Activated CD4-positive, alpha-beta memory T cell treated with anti-CD3 and anti-CD28 coated beads for 36 hours (primary cell): ENCODE data around the gene SSH3. TPM values are rescaled to one million over a fixed set of nuclear protein-coding genes. Genes with fewer than 3 reads are reported as not detected.

Source experiments
- CTCF ChIA-PET: fragments of 350-600 bp; sonication (Branson Sonifier 250); formaldehyde crosslinking; loops from one replicate; lab custom pipeline; 2021; ENCODE audit warnings: antibody characterized with exemption, inconsistent platforms; lab: Charles Lee
- POLR2A ChIA-PET: fragments of 350-600 bp; sonication (Branson Sonifier 250); formaldehyde crosslinking; loops from one replicate; lab custom pipeline; 2021; ENCODE audit warnings: antibody characterized with exemption; lab: Charles Lee
- DNase-seq: peaks from one replicate; pipeline ENCODE4 v3.0.0-alpha.2; 2020
- H3K27ac Mint-ChIP-seq: one replicate; pipeline ENCODE4 v1.8.0; 2021; ENCODE audit warnings: mixed read lengths
- H3K27me3 Mint-ChIP-seq: one replicate; pipeline ENCODE4 v1.8.0; 2021; ENCODE audit warnings: mixed read lengths
- H3K36me3 Mint-ChIP-seq: one replicate; pipeline ENCODE4 v1.8.0; 2021; ENCODE audit warnings: mixed read lengths
- H3K4me1 Mint-ChIP-seq: one replicate; pipeline ENCODE4 v1.8.0; 2021; ENCODE audit warnings: low read depth, mixed read lengths
- H3K4me3 Mint-ChIP-seq: one replicate; pipeline ENCODE4 v1.8.0; 2021; ENCODE audit warnings: mild to moderate bottlenecking, mixed read lengths
- H3K9me3 Mint-ChIP-seq: one replicate; pipeline ENCODE4 v1.8.0; 2021; ENCODE audit warnings: mixed read lengths
- intact Hi-C: fragments of 100-400 bp; cut with micrococcal nuclease; formaldehyde crosslinking; loops from one replicate; pipeline ENCODE4 v1.15.1; 2023
- total RNA-seq, 2 experiments: library from RNA; stranded (reverse); gene quantifications; one replicate each; pipeline ENCODE4 v1.2.3, GENCODE V29; 2021

The SSH3 gene
- total RNA-seq, 2 experiments from 2014 or later, result 14.9 to 19.4 TPM

DNA sequence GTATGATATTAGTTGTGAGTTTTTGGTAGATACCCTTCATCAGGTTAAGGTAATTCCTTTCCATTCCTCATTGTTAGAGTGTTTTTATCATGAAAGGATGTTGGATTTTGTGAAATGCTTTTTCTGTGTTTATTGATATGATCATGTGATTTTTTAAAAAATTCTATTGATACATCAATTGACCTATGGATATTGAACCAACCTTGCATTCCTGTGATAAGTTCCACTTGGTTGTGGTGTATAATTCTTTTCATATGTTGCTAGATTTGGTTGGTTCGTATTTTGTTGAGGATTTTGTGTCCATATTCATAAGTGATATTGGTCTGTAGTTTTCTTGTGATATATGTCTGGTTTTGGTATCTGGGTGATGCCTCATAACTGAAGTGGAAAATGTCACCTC is 7.5 kb upstream of the SSH3 start:
- H3K4me1 Mint-ChIP-seq, result peaks cover 38% of the 10 kb centered on the region
- H3K9me3 Mint-ChIP-seq, result peaks cover 13% of the 10 kb centered on the region
- no peaks in the 10 kb centered on the region for H3K27me3 Mint-ChIP-seq
- DNase-seq, result no peak
- POLR2A ChIA-PET, result interaction anchor here (0.6 kb wide), 1 partner anchor 36 kb away, joined by 4 read pairs; no protein-coding TSS in a partner anchor
- CTCF ChIA-PET, result interaction anchor here (1.1 to 1.4 kb wide), 2 partner anchors 21 to 22 kb away, joined by 3 read pairs; no protein-coding TSS in a partner anchor
- no peak overlapping the region for H3K4me3 Mint-ChIP-seq
- H3K27ac Mint-ChIP-seq, result no peak overlapping the region
- H3K36me3 Mint-ChIP-seq, result peaks cover 54% of the 10 kb centered on the region
- intact Hi-C loops, result no loop called here

DNA sequence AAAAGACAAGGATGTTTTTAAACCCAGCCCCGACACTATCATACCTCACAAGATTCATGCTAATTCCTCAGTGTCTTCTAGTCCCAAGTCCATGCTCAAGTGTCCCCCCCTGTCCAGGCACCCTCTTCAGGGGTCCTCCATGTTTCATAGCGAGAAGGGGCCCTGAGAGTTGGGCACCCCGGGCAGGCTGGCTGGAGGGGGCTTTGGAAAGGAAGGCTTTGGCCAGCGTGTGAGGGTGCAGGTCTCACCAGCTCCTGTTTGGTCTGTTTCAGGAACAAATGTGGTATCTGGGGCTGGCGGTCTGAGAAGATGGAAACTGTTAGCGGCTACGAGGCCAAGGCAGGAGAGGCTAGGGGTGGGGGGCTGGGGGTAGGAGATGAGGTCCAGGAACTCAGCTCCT is 4.5 kb upstream of the SSH3 start:
- ChIA-PET CTCF (interaction anchor here (1.0 to 1.6 kb wide), 4 partner anchors 18 to 84 kb away, joined by 3 to 8 read pairs (median 6); no protein-coding TSS in a partner anchor), POLR2A (interaction anchor here (0.6 to 1.6 kb wide), 3 partner anchors 28 to 96 kb away, joined by 3 to 5 read pairs (median 3); no protein-coding TSS in a partner anchor)
- no peak overlapping the region for H3K4me3 Mint-ChIP-seq
- H3K36me3 Mint-ChIP-seq, result peaks cover 48% of the 10 kb centered on the region
- no peak for DNase-seq
- H3K27me3 Mint-ChIP-seq, result no peaks in the 10 kb centered on the region
- no peak overlapping the region for H3K27ac Mint-ChIP-seq
- intact Hi-C loops, result no loop called here
- peaks cover 15% of the 10 kb centered on the region for H3K4me1 Mint-ChIP-seq
- H3K9me3 Mint-ChIP-seq, result peaks cover 13% of the 10 kb centered on the region

DNA sequence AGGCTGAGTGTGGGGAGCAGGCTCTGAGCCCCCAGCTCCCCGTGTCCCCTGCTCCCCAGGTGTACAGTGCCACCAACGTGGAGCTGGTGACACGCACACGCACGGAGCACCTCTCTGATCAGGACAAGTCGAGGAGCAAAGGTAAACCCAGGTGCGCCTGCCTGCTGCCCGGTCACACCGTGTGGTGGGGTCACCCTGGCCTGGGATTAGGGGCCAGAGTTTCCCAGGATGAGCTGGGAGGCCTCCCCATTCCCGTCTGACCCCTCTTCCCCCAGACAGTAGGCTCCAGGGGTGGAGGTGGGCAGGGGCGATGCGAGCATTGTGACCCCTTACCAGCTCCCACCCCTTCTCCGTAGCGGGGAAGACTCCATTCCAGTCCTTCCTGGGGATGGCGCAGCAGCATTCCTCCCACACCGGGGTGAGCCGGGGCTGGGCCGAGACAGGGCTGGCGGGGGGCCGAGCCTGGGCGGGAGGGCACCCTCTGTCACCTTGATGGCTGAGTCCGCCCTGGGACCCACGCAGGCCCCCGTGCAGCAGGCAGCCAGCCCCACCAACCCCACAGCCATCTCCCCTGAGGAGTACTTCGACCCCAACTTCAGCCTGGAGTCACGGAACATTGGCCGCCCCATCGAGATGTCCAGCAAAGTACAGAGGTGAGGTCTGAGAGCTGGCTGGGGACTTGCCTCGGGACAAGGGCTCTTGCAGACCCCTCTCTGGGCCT is 3.7 kb upstream of the SSH3 start:
- H3K4me3 Mint-ChIP-seq, result no peak overlapping the region
- ChIA-PET CTCF (interaction anchor here (1.5 to 1.6 kb wide), 2 partner anchors 18 to 83 kb away, joined by 7 to 8 read pairs; no protein-coding TSS in a partner anchor), POLR2A (interaction anchor here (1.6 kb wide), 1 partner anchor 32 kb away, joined by 3 read pairs; no protein-coding TSS in a partner anchor)
- H3K9me3 Mint-ChIP-seq, result peaks cover 13% of the 10 kb centered on the region
- no peak for DNase-seq
- H3K36me3 Mint-ChIP-seq, result peaks cover 45% of the 10 kb centered on the region
- peaks cover 14% of the 10 kb centered on the region for H3K4me1 Mint-ChIP-seq
- intact Hi-C loops, result no loop called here
- H3K27me3 Mint-ChIP-seq, result no peaks in the 10 kb centered on the region
- no peak overlapping the region for H3K27ac Mint-ChIP-seq

DNA sequence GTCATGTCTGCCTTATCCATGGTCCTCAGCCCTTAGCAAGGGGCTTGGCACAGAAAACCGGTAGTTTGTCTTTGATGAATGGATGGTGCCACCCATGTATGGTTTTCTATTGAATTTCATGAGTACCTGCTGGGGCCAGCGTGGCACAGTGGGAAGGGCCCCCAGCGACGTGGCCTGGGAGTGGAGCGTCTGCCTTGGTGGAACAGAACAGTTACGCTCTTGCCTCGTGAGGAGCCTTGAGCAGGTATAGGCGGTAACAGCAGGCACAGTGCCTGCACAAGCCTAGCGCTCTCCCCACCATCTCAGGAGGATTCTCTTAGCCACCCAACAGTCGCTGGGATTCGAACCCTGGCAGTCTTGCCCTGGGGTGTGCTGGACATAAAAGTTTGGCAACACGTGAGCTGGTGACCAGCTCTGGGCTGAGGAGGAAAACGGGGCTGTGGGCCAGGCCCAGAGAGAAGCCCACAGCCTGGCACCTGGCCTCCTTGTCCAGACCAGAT is 3.0 kb upstream of the SSH3 start:
- Mint-ChIP-seq H3K4me3 (no peak overlapping the region), H3K4me1 (peaks cover 17% of the 10 kb centered on the region), H3K27me3 (no peaks in the 10 kb centered on the region), H3K27ac (no peak overlapping the region), H3K9me3 (peaks cover 13% of the 10 kb centered on the region), H3K36me3 (peaks cover 40% of the 10 kb centered on the region)
- DNase-seq, result no peak
- CTCF ChIA-PET, result interaction anchor here (1.3 kb wide), 1 partner anchor 17 kb away, joined by 4 read pairs; no protein-coding TSS in a partner anchor
- POLR2A ChIA-PET, result interaction anchor here (0.9 kb wide), 1 partner anchor 13 kb away, joined by 3 read pairs; no protein-coding TSS in a partner anchor
- intact Hi-C loops, result no loop called here

DNA sequence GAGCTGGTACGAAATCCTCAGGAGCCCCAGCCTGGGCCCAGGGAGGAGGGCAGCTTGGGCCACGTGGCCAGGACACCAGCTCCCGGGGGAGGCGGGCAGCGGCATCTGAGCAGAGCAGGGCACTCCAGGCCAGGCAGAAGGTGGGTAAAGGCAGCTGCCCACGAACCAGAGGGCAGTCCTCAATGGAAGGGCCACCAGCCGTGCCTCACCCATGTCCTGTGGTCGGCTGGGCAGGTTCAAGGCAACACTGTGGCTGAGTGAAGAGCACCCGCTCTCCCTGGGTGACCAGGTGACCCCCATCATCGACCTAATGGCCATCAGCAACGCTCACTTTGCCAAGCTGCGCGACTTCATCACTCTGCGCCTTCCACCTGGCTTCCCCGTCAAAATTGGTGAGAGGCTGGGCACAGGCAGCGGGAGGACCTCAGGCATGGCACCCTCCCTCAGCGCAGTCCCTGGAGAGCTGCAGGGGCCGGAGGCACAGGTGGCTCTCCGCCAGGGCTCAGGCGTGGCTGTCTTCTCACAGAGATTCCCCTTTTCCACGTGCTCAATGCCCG is 2.5 kb upstream of the SSH3 start:
- Mint-ChIP-seq H3K27ac (no peak overlapping the region), H3K4me3 (no peak overlapping the region), H3K4me1 (peaks cover 17% of the 10 kb centered on the region), H3K27me3 (no peaks in the 10 kb centered on the region), H3K9me3 (peaks cover 11% of the 10 kb centered on the region), H3K36me3 (peaks cover 36% of the 10 kb centered on the region)
- no peak for DNase-seq
- intact Hi-C loops, result no loop called here
- ChIA-PET CTCF (interaction anchor here (1.3 kb wide), 1 partner anchor 17 kb away, joined by 4 read pairs; no protein-coding TSS in a partner anchor), POLR2A (interaction anchor here (0.9 kb wide), 1 partner anchor 14 kb away, joined by 3 read pairs; no protein-coding TSS in a partner anchor)

DNA sequence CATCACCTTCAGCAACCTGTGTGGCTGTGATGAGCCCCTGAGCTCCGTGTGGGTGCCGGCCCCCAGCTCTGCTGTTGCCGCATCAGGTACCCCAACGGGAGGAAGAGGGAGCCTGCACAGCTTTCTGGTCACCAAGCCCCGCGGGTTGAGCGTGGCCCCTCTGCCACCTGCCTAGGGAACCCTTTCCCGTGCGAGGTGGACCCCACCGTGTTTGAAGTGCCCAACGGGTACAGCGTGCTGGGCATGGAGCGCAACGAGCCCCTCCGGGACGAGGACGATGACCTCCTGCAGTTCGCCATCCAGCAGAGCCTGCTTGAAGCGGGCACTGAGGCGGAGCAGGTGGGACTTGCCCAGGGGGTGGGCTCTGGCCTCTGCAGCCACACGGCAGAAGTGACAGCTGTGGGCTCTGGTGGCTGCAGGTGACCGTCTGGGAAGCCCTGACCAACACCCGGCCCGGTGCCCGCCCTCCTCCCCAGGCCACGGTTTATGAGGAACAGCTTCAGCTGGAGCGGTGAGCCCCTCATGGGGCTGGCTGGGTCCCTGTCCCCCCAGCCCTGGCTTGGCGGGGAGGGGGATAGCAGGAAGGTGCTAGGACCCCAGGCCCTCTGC is 1.9 kb upstream of the SSH3 start:
- ChIA-PET POLR2A (interaction anchor here (0.9 to 2.2 kb wide), 3 partner anchors 13 to 23 kb away, joined by 3 to 13 read pairs (median 8); partner anchors contain the start of gene ANKRD13D), CTCF (interaction anchor here (1.3 kb wide), 1 partner anchor 16 kb away, joined by 4 read pairs; no protein-coding TSS in a partner anchor)
- H3K9me3 Mint-ChIP-seq, result peaks cover 5% of the 10 kb centered on the region
- H3K36me3 Mint-ChIP-seq, result peaks cover 30% of the 10 kb centered on the region
- H3K27ac Mint-ChIP-seq, result no peak overlapping the region
- no peak for DNase-seq
- H3K4me1 Mint-ChIP-seq, result peaks cover 14% of the 10 kb centered on the region
- no peaks in the 10 kb centered on the region for H3K27me3 Mint-ChIP-seq
- intact Hi-C loops, result no loop called here
- no peak overlapping the region for H3K4me3 Mint-ChIP-seq

DNA sequence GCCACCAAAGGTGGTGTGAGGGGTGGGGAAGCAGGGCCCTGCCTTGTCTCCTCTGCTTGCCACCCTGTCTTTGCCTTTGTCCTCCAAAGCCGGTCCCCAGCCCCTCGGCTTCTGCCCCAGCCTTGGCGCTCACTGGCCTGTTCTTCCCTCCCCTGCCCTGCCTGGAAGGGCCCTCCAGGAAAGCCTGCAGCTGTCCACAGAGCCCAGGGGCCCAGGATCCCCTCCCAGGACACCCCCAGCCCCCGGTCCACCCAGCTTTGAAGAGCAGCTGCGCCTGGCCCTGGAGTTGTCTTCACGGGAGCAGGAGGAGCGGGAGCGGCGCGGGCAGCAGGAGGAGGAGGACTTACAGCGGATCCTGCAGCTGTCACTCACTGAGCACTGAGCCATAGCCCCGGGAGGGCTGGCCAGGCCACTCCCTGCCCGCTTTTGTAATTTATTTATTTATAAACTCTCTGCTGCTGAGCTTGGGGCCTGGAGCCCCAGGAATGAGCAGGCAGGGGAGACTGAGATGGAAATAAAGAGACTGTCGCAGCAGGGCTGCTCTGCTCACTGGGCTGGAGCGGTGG is 1.3 kb upstream of the SSH3 start:
- H3K27ac Mint-ChIP-seq, result no peak overlapping the region
- H3K36me3 Mint-ChIP-seq, result peaks cover 24% of the 10 kb centered on the region
- DNase-seq, result peak; percentile 9
- peaks cover 14% of the 10 kb centered on the region for H3K4me1 Mint-ChIP-seq
- ChIA-PET CTCF (interaction anchor here (1.3 to 3.1 kb wide), 2 partner anchors 30 to 39 kb away, joined by 3 to 15 read pairs; no protein-coding TSS in a partner anchor), POLR2A (interaction anchor here (1.0 to 2.2 kb wide), 5 partner anchors 8 to 48 kb away, joined by 3 to 13 read pairs (median 6); partner anchors contain the start of gene ANKRD13D)
- H3K4me3 Mint-ChIP-seq, result peak overlapping the region; percentile 39
- intact Hi-C loops, result no loop called here
- no peaks in the 10 kb centered on the region for H3K27me3 Mint-ChIP-seq
- peaks cover under 1% of the 10 kb centered on the region for H3K9me3 Mint-ChIP-seq

DNA sequence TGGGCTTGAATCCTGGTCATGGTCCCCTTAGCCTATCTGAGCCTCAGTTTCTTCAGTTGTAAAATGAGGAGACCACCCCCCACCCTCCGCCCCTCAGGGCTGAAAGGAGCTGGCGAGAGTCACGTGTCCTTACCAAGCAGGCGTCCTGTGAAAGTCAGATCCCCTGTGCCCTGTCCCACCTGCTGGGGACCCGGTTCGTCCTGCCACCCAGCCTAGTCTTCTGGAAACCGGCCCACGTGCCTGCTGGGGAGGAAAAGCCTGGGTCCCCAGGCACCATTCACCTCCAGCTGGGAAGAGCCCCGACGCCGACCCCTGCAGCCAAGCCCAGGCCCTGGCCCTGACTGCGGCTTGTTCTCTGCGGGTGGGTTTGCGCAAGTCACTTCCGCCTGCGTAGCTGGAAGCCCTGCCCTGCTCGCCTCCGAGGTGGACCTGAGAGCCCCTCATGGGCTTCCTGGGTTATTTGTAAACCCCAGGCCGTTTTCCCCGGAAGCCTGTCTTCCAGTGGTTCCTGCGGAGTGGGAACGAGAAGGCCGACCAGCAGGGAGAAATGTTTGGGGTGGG is 679 bp upstream of the SSH3 start:
- intact Hi-C loops, result no loop called here
- H3K9me3 Mint-ChIP-seq, result no peaks in the 10 kb centered on the region
- no peaks in the 10 kb centered on the region for H3K27me3 Mint-ChIP-seq
- POLR2A ChIA-PET, result interaction anchor here (0.5 to 2.2 kb wide), 8 partner anchors 9 to 169 kb away, joined by 3 to 13 read pairs (median 6); partner anchors contain the start of gene ANKRD13D
- H3K27ac Mint-ChIP-seq, result no peak overlapping the region
- H3K36me3 Mint-ChIP-seq, result peaks cover 22% of the 10 kb centered on the region
- CTCF ChIA-PET, result interaction anchor here (1.0 to 3.1 kb wide), 5 partner anchors 14 to 40 kb away, joined by 3 to 15 read pairs (median 4); partner anchors contain the start of gene ANKRD13D
- H3K4me1 Mint-ChIP-seq, result peaks cover 14% of the 10 kb centered on the region
- H3K4me3 Mint-ChIP-seq, result peak overlapping the region; percentile 39
- no peak for DNase-seq

DNA sequence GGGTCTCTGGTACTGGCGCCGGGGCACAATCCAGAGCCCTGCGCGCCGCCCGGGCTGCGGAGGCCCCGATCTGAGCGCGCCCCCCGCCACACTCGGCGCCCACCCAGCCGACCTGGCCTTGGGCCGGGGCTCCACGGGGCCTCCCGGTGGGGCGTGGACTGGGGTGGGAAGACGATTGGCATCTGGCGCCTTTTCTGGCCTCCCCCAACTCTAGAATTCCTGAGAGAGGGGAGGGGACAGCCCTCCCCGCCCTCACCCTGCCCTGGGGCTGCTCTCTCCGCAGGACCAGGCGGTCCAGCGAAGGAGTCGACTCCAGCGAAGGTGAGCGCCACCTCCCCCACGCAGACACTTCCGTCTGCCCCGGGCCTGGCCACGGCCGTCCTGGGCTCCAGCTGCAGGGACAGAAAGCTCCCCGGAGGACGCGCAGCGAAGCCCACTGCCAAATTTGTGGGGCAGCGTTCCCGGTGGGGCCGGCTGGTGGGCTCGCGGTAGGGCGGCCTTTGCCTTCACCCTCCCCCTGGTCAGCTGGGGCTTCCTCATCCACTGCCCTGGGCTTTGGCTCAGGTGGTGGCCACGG is 593 bp downstream of the SSH3 start:
- ChIA-PET CTCF (interaction anchor here (1.1 to 3.1 kb wide), 5 partner anchors 12 to 78 kb away, joined by 3 to 15 read pairs (median 5); no protein-coding TSS in a partner anchor), POLR2A (interaction anchor here (1.6 to 2.2 kb wide), 3 partner anchors 14 to 35 kb away, joined by 5 to 8 read pairs (median 6); partner anchors contain the start of gene ANKRD13D)
- DNase-seq, result peak; percentile 53
- no peaks in the 10 kb centered on the region for H3K9me3 Mint-ChIP-seq
- intact Hi-C loops, result no loop called here
- peaks cover 8% of the 10 kb centered on the region for H3K4me1 Mint-ChIP-seq
- peak overlapping the region; percentile 70 for H3K4me3 Mint-ChIP-seq
- H3K27me3 Mint-ChIP-seq, result no peaks in the 10 kb centered on the region
- H3K27ac Mint-ChIP-seq, result no peak overlapping the region
- H3K36me3 Mint-ChIP-seq, result peaks cover 12% of the 10 kb centered on the region

DNA sequence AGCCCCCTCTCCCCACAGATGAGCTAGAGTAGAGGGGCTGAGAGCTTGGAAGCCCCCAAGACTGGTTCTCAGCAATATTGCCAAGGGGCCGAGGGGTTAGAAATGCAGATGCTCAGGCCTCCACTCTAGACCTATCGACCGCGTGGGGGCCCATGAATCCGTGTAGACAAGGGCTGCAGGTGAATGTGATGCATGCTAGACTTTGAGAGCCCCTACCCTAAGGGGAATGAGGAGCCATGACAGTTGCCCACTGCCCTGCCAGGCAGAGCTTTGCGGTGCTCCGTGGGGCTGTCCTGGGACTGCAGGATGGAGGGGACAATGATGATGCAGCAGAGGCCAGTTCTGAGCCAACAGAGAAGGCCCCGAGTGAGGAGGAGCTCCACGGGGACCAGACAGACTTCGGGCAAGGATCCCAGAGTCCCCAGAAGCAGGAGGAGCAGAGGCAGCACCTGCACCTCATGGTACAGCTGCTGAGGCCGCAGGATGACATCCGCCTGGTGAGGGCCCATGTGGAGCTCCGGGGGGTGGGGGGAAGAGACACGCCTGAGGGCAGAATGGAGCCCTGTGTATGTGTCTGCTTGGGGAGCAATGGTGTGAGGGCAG is 1.3 kb downstream of the SSH3 start:
- DNase-seq, result peak; percentile 8
- CTCF ChIA-PET, result interaction anchor here (0.6 to 3.1 kb wide), 5 partner anchors 11 to 78 kb away, joined by 3 to 15 read pairs (median 5); no protein-coding TSS in a partner anchor
- peaks cover 12% of the 10 kb centered on the region for H3K36me3 Mint-ChIP-seq
- POLR2A ChIA-PET, result interaction anchor here (0.7 to 1.9 kb wide), 2 partner anchors 15 to 22 kb away, joined by 3 to 6 read pairs; partner anchors contain the start of gene ANKRD13D
- peak overlapping the region; percentile 70 for H3K4me3 Mint-ChIP-seq
- intact Hi-C loops, result no loop called here
- peaks cover 8% of the 10 kb centered on the region for H3K4me1 Mint-ChIP-seq
- H3K27me3 Mint-ChIP-seq, result no peaks in the 10 kb centered on the region
- H3K27ac Mint-ChIP-seq, result peak overlapping the region; percentile 23
- no peaks in the 10 kb centered on the region for H3K9me3 Mint-ChIP-seq
